GM12878 (cell line): ENCODE measurements around the gene USP17L17.
"Not testable (repeated sequence)": the region's sequence is repeated elsewhere in the genome, so short reads cannot be mapped to it uniquely, and the experiment has no call there.

ENCODE experiments used
- BHLHE40 ChIP-seq, 2 experiments: fragments of 450-650 bp in 1 of 2; IDR thresholded peaks; 2 replicates each; pipeline ENCODE4 v1.6.1; 2011 to 2017; ENCODE audit warnings: low read depth in 2 of 2, borderline replicate concordance in 1 of 2, improper control_type of control experiment in 1 of 2, low read length in 1 of 2, mild to moderate bottlenecking in 1 of 2
- CEBPZ ChIP-seq: fragments of 150-350 bp; IDR thresholded peaks from 2 replicates; pipeline ENCODE4 v1.6.1; 2016; ENCODE audit warnings: low read depth, low read length
- CHD4 ChIP-seq: fragments of 200-600 bp; sonication (generic); IDR thresholded peaks from 2 replicates; pipeline ENCODE4 v1.6.1; 2016; ENCODE audit warnings: mild to moderate bottlenecking
- CTCF ChIP-seq, 3 experiments: IDR thresholded peaks in 2 of 3; conservative IDR thresholded peaks in 1 of 3; 2 replicates each; pipeline ENCODE4 v1.5.1; 2011; ENCODE audit warnings: low read depth in 3 of 3, low read length in 3 of 3, mild to moderate bottlenecking in 3 of 3, control low read depth in 2 of 3, moderate library complexity in 2 of 3, inconsistent platforms in 1 of 3, mixed read lengths in 1 of 3; ENCODE audit not compliant: control insufficient read depth in 2 of 3, insufficient read depth in 1 of 3; ENCODE audit errors: extremely low read depth in 1 of 3
- EZH2 ChIP-seq: IDR thresholded peaks from 2 replicates; pipeline ENCODE4 v1.6.1; 2012; ENCODE audit warnings: low read depth, mild to moderate bottlenecking, control low read depth, inconsistent platforms, low read length, borderline replicate concordance; ENCODE audit not compliant: control insufficient read depth
- GABPA ChIP-seq: IDR thresholded peaks from 2 replicates; pipeline ENCODE4 v1.6.1; 2014; ENCODE audit warnings: antibody characterized with exemption, low read depth, mild to moderate bottlenecking, inconsistent platforms
- NFYA ChIP-seq: IDR thresholded peaks from 2 replicates; pipeline ENCODE4 v1.6.1; 2011; ENCODE audit warnings: low read depth, mild to moderate bottlenecking, low read length, improper control_type of control experiment, borderline replicate concordance
- POLR2A ChIP-seq: IDR thresholded peaks from 2 replicates; pipeline ENCODE4 v1.6.1; 2011; ENCODE audit warnings: low read depth, mild to moderate bottlenecking, low read length
- RCOR1 ChIP-seq: conservative IDR thresholded peaks from 2 replicates; pipeline ENCODE4 v1.6.1; 2012; ENCODE audit warnings: low read depth, low read length, improper control_type of control experiment
- YY1 ChIP-seq: IDR thresholded peaks from 2 replicates; pipeline ENCODE4 v1.6.1; 2011; ENCODE audit warnings: low read depth, mild to moderate bottlenecking, low read length
- ZBTB40 ChIP-seq: fragments of 450-650 bp; IDR thresholded peaks from 2 replicates; pipeline ENCODE4 v1.6.1; 2016; ENCODE audit warnings: mild to moderate bottlenecking, moderate library complexity, borderline replicate concordance

GRCh38 chr4:9257824-9258223, 14.1 kb downstream of the USP17L17 start, which contains the start of gene USP17L20:
- not testable (repeated sequence) for TF ChIP-seq ZBTB40; CHD4; YY1; BHLHE40 (IDR thresholded peaks at IDR 0.05; ENCODE audit: borderline replicate concordance in 1 of 2, low read depth in 2 of 2, low read length in 1 of 2); CTCF (IDR thresholded peaks at IDR 0.05 in 2 of 3, conservative IDR thresholded peaks at IDR 0.05 in 1 of 3; ENCODE audit: control insufficient read depth in 2 of 3, extremely low read depth in 1 of 3, insufficient read depth in 1 of 3, low read depth in 3 of 3, low read length in 3 of 3); RCOR1; POLR2A; NFYA; GABPA; EZH2; CEBPZ
